Measurements from ENCODE around the gene LRFN4.

DNA sequence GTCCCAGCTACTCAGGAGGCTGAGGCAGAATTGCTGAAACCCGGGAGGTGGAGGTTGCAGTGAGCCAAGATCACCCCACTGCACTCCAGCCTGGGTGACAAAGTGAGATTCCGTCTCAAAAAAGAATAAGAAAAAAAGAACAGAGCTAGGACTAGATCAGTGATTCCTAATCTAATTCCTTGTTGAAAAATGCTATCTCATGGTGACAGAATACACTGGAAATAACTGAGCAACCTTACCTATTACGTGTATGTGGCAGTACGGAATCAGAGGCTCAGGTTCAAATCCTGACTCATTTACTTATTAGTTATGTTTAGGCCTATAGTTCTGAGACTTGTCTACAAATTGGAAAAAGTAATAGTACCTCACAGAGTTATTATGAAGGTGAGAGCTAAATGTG lies 33.2 kb upstream of the LRFN4 start:
- no peak for TF ChIP-seq REST (IDR thresholded peaks at IDR 0.05; ENCODE audit: borderline replicate concordance)
- no peak for TF ChIP-seq EP300 (conservative IDR thresholded peaks at IDR 0.05; ENCODE audit: poor library complexity, severe bottlenecking)
- no peak for TF ChIP-seq EZH2 (IDR thresholded peaks at IDR 0.05; ENCODE audit: borderline replicate concordance, insufficient read depth, low read length, poor library complexity, severe bottlenecking)
- no peak for TF ChIP-seq CTCF (IDR thresholded peaks at IDR 0.05; ENCODE audit: poor library complexity, severe bottlenecking)

Data from neural cell (in vitro differentiated cells).